ENCODE results near the gene NUP188. TPM values are rescaled to one million over a fixed set of nuclear protein-coding genes. Genes with fewer than 3 reads are reported as not detected.

Gene NUP188
- total and polyA plus RNA-seq, 2 of the 13 experiments (the other 11 are each of a cell fraction or from before 2014, with no cell fraction given) = 28.0 to 38.5 TPM

DNA sequence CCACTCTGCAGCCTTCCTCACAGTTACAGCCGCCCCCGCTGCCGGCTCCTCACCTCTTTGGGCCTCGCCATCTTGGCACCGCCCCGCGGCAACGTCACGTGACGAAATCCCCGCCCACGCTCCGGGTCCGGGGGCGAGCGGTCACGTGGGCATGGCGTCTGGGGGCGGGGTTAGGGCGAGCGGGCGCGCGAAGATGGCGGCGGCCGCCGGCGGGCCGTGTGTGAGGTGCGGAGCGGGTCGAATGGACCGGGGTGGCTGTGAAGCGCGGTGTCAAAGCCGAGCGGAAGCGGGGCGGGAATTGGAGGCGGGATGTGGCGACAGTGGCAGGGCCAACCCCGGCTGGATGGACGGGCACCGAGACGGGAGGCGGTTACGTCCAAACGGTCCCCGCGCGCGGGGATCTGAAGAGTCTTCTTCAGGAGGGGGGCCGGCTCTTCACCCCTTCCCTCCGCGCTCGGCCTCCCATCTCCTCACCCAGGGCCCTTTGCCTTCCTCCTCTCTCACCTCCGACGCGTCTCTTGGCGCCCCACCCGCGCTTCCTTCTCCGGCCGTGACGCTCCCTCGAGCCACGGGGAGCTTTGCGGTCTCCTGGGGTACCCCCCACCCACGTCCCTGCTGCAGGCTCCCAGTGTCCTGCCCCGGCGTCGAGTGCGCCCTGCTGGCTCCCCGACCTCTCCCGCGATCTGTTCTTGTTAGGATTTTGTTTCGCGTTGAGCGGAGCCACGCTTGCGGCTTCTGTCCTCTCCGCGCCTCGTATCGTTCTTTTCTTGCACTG, at the start of gene NUP188, which contains the start of gene DOLK (continued):
- TF ChIP-seq, protein P1, sequence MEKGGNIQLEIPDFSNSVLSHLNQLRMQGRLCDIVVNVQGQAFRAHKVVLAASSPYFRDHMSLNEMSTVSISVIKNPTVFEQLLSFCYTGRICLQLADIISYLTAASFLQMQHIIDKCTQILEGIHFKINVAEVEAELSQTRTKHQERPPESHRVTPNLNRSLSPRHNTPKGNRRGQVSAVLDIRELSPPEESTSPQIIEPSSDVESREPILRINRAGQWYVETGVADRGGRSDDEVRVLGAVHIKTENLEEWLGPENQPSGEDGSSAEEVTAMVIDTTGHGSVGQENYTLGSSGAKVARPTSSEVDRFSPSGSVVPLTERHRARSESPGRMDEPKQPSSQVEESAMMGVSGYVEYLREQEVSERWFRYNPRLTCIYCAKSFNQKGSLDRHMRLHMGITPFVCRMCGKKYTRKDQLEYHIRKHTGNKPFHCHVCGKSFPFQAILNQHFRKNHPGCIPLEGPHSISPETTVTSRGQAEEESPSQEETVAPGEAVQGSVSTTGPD (CRISPR knock-in tag; IDR thresholded peaks at IDR 0.05) = no peak
- TF ChIP-seq RELA (CRISPR knock-in tag; IDR thresholded peaks at IDR 0.05) (no peak), ZMYM2 (CRISPR knock-in tag; IDR thresholded peaks at IDR 0.05) (no peak), POLR2AphosphoS5 (IDR thresholded peaks at IDR 0.05; ENCODE audit: low read depth, low read length) (peak; percentile 88), PRMT3 (CRISPR knock-in tag; IDR thresholded peaks at IDR 0.05; ENCODE audit: borderline replicate concordance, low read depth) (no peak), ZBTB1 (CRISPR knock-in tag; IDR thresholded peaks at IDR 0.05; ENCODE audit: borderline replicate concordance) (no peak), ZNF501 (CRISPR knock-in tag; IDR thresholded peaks at IDR 0.05) (peak; percentile 82), HNRNPLL (IDR thresholded peaks at IDR 0.05; ENCODE audit: low read depth, low read length, poor library complexity, severe bottlenecking) (peak; percentile 27), FOXC1 (CRISPR knock-in tag; IDR thresholded peaks at IDR 0.05; ENCODE audit: borderline replicate concordance) (peak; percentile 41; the same call in 1 of the 2 replicates), DNMT3B (CRISPR knock-in tag; conservative IDR thresholded peaks at IDR 0.05) (no peak), SIX1 (CRISPR knock-in tag; IDR thresholded peaks at IDR 0.05; ENCODE audit: borderline replicate concordance) (no peak), ZNF792 (CRISPR knock-in tag; IDR thresholded peaks at IDR 0.05) (peak; percentile 51; the same call in 1 of the 2 replicates), TEAD3 (CRISPR knock-in tag; optimal IDR thresholded peaks at IDR 0.05; ENCODE audit: borderline replicate concordance) (peak; percentile 67), ZNF230 (CRISPR knock-in tag; IDR thresholded peaks at IDR 0.05) (no peak; the same call in 1 of the 2 replicates), PHF5A (CRISPR knock-in tag; IDR thresholded peaks at IDR 0.05; ENCODE audit: low read depth, unreplicated experiment) (peak; percentile 77), ZNF616 (CRISPR knock-in tag; IDR thresholded peaks at IDR 0.05; ENCODE audit: low read depth) (no peak), ZNF709 (CRISPR knock-in tag; IDR thresholded peaks at IDR 0.05) (no peak)
- TF ChIP-seq, protein P2, sequence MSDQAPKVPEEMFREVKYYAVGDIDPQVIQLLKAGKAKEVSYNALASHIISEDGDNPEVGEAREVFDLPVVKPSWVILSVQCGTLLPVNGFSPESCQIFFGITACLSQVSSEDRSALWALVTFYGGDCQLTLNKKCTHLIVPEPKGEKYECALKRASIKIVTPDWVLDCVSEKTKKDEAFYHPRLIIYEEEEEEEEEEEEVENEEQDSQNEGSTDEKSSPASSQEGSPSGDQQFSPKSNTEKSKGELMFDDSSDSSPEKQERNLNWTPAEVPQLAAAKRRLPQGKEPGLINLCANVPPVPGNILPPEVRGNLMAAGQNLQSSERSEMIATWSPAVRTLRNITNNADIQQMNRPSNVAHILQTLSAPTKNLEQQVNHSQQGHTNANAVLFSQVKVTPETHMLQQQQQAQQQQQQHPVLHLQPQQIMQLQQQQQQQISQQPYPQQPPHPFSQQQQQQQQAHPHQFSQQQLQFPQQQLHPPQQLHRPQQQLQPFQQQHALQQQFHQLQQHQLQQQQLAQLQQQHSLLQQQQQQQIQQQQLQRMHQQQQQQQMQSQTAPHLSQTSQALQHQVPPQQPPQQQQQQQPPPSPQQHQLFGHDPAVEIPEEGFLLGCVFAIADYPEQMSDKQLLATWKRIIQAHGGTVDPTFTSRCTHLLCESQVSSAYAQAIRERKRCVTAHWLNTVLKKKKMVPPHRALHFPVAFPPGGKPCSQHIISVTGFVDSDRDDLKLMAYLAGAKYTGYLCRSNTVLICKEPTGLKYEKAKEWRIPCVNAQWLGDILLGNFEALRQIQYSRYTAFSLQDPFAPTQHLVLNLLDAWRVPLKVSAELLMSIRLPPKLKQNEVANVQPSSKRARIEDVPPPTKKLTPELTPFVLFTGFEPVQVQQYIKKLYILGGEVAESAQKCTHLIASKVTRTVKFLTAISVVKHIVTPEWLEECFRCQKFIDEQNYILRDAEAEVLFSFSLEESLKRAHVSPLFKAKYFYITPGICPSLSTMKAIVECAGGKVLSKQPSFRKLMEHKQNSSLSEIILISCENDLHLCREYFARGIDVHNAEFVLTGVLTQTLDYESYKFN (CRISPR knock-in tag; conservative IDR thresholded peaks at IDR 0.05) = peak; percentile 50; the same call in 1 of the 2 replicates
- TF ChIP-seq, protein P3, sequence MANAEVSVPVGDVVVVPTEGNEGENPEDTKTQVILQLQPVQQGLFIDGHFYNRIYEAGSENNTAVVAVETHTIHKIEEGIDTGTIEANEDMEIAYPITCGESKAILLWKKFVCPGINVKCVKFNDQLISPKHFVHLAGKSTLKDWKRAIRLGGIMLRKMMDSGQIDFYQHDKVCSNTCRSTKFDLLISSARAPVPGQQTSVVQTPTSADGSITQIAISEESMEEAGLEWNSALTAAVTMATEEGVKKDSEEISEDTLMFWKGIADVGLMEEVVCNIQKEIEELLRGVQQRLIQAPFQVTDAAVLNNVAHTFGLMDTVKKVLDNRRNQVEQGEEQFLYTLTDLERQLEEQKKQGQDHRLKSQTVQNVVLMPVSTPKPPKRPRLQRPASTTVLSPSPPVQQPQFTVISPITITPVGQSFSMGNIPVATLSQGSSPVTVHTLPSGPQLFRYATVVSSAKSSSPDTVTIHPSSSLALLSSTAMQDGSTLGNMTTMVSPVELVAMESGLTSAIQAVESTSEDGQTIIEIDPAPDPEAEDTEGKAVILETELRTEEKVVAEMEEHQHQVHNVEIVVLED (CRISPR knock-in tag; IDR thresholded peaks at IDR 0.05; ENCODE audit: borderline replicate concordance) = peak; percentile 88
- TF ChIP-seq, protein P4, sequence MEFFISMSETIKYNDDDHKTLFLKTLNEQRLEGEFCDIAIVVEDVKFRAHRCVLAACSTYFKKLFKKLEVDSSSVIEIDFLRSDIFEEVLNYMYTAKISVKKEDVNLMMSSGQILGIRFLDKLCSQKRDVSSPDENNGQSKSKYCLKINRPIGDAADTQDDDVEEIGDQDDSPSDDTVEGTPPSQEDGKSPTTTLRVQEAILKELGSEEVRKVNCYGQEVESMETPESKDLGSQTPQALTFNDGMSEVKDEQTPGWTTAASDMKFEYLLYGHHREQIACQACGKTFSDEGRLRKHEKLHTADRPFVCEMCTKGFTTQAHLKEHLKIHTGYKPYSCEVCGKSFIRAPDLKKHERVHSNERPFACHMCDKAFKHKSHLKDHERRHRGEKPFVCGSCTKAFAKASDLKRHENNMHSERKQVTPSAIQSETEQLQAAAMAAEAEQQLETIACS (CRISPR knock-in tag; IDR thresholded peaks at IDR 0.05) = peak; percentile 64
- TF ChIP-seq, protein P5, sequence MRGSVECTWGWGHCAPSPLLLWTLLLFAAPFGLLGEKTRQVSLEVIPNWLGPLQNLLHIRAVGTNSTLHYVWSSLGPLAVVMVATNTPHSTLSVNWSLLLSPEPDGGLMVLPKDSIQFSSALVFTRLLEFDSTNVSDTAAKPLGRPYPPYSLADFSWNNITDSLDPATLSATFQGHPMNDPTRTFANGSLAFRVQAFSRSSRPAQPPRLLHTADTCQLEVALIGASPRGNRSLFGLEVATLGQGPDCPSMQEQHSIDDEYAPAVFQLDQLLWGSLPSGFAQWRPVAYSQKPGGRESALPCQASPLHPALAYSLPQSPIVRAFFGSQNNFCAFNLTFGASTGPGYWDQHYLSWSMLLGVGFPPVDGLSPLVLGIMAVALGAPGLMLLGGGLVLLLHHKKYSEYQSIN (CRISPR knock-in tag; IDR thresholded peaks at IDR 0.05; ENCODE audit: borderline replicate concordance) = no peak

Measured in HepG2 (cell line).